NCI-H446 treated with DMSO at 0.1 percent for 48 hours (cell line): ENCODE measurements around the gene ACRBP.

ENCODE experiments used
- DNase-seq: peaks from one replicate; lab custom pipeline; 2025; lab: John Stamatoyannopoulos, UW

Gene ACRBP

GRCh38 chr12:6647083-6647604 is at the start of gene ACRBP:
Gene ACRBP, minus strand, starts transcription at chr12:6647432. Its CDS starts 66 bp downstream, at chr12:6647366.
- no peak for DNase-seq

DNA sequence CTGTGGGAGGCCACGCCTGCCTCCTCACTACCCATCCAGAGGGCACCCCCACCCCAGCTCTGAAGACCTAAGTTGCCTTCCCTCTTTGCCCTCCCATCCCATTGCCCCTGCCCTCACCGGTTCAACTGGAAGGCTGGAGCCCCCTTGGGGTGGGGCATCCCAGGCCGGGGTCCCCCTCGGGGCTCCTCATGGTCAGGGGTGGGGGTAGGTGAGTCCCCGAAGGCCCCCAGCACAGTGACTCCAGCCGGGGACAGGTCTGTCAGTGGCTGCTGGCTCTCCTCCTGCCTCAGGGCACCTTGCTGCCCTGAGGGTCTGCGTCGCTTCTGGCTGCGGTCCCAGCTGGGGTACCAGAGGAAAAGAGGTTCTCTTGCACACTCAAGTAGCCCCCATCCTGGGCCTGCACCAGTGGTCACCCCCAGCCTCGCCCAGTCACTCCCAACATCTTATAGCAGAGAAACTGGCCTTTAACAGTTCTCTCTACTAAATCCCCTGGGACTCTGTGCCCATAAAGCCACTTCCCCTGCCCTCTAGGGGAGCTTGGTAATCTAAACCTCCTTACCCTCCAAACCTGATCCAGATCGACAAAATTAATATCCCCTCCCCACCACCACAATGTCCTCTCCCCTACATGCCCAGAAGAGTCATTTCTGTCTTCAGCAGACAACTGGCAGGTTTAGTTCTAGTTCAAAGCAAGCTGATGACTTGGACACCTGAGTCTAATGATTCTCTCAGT is 48.2 kb upstream of the ACRBP start:
- DNase-seq, result no peak

- no peak for DNase-seq
Measured at GRCh38 chr12:6694701-6695100, 47.5 kb upstream of the ACRBP start.

GRCh38 chr12:6693832-6694355 is 46.7 kb upstream of the ACRBP start:
- DNase-seq, result no peak

- DNase-seq, result no peak
Measured at GRCh38 chr12:6692888-6693287, 45.7 kb upstream of the ACRBP start.

DNA sequence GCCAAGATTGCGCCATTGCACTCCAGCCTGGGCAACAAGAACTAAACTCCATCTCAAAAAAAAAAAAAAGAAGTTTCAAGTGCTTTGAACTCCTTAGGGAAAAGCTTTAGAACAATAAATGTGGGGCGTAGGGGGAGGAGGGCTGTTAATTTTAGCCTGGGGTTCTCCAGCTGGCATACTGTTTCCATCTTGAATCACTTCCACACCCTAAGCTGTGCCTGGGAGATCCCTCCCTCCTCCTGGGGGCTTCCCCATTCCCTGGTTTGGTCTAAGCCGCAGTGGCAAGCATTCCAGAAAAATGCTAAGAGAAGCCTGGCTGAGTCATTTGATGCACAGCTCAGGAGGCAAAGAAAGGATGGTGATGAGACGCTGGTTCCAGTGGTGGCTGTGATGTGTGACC is 44.2 kb upstream of the ACRBP start:
- no peak for DNase-seq

- DNase-seq, result peak; percentile 99
Measured at GRCh38 chr12:6688999-6689882, 42.0 kb upstream of the ACRBP start, which contains the start of gene ZNF384. Gene ZNF384, minus strand, starts transcription at chr12:6689375. Its CDS starts 9,855 bp downstream, at chr12:6679520.

DNA sequence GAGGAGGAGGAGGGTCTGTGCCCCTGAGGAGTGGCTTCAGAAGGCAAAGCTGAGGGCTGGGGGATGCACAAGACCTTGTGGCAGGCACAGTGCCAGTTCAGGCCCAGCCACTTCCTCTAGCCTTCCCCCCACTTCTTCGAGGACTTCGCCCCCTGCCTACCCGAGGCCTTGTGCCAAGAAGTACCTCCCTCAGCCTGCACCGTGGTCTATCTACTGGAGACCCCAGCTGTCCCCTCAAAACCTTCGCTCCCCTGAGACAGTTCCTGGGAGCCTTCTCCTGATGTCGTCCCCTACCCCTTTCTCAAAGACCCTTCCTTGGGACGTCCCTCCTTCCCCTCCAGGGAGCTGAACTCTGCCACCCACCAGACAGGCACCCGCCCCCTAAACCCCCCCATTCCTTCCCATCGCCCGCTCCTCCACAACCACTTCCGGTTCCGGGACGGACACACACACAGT is 41.3 kb upstream of the ACRBP start:
- DNase-seq, result peak; percentile 34

GRCh38 chr12:6685814-6686213 is 38.6 kb upstream of the ACRBP start:
- no peak for DNase-seq

- peak; percentile 8 for DNase-seq
Measured at GRCh38 chr12:6684609-6685008, 37.4 kb upstream of the ACRBP start.

GRCh38 chr12:6676962-6677361 is 29.7 kb upstream of the ACRBP start:
- DNase-seq, result no peak

- no peak for DNase-seq
Measured at GRCh38 chr12:6672143-6672542, 24.9 kb upstream of the ACRBP start.

DNA sequence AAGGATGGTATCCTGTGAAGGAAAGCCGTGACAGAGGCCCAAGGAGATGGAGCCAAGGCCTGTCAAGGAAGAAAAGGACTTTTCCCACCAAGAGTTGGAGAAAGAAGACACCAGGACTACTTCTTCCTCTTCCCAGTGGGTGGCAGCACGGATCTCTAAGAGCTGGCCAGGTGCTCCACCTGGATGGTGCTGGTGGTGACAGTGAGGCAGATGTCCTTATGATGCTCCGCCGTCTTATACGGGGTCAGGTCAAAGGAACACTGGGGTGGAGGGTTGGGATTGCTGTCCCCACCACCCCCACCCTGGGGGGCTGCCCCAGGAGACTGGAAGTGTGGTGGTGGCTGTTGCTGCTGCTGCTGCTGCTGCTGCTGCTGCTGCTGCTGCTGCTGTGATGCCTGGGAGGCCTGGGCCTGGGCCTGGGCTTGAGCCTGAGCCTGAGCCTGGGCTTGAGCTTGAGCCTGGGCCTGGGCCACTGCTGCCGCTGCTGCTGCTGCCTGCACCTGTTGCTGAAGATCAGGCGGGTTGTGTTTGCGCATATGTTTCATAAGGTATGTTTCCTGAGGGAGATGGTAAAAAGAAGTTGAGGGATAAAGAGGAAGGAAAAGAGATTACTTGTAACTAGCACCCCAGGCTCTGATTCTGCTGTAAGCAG is 20.5 kb upstream of the ACRBP start:
- no peak for DNase-seq

GRCh38 chr12:6666211-6666610 is 19.0 kb upstream of the ACRBP start:
- no peak for DNase-seq

- no peak for DNase-seq
Measured at GRCh38 chr12:6664902-6665301, 17.7 kb upstream of the ACRBP start.

- DNase-seq, result peak; percentile 99
Measured at GRCh38 chr12:6662906-6663742, 15.9 kb upstream of the ACRBP start, which contains the start of gene ING4. Gene ING4, minus strand, starts transcription at chr12:6663119. Its CDS starts 18 bp downstream, at chr12:6663101.

GRCh38 chr12:6662602-6662905 is 15.3 kb upstream of the ACRBP start:
- DNase-seq, result no peak

DNA sequence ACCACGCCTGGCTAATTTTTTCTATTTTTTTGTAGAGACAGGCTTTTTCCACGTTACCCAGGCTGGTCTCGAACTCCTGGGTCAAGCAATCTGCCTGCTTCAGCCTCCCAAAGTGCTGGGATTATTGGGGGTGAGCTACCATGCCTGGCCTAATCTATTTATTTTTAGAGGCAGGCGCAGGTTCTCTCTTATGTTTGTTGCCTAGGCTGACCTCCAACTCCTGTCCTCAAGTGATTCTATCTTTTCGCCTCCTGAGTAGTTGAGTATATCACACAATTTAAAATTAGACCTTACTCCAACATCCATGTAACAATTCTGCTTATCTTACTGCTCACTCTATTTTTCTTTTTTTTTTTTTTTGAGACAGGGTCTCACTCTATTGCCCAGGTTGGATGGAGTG is 6.8 kb upstream of the ACRBP start:
- DNase-seq, result no peak

DNA sequence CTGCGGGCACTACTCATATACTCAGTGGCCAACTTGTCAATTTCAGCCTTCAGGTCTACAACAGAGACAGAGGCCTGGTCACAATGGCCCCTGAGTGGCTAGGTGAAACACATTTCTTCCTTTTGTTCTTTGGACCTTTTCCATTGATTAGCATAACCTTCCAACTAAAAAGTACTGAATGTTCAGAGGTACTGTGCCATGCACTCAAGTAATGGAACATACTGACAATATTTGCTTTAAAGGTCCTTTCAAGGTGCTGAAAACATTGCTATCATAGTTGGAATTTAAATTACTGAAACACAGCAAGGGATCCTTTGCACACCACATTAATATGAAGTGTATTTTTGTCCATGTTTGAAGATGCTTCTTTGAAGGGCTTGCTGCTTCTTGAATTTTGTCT is 6.1 kb upstream of the ACRBP start:
- DNase-seq, result no peak

DNA sequence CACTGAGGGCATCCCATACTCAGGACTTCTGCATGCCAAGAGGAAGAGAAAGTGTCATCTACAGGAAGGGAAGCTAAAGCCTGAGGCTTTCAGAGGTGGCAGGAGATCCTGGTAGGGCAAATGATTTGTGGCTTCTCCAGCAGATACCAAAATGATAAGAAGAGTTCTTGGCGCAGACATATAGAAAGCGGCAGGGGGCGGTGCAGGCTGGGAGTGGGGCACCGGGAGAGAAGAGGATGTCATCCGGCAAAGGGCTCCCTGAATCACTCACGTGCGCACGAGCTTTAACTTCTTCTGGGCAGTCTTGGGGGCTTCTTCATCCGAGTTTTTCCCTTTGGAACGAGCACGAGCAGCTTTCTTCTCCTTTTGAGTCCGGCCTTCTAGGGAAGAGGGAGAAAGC is 5.2 kb upstream of the ACRBP start:
- DNase-seq, result no peak

DNA sequence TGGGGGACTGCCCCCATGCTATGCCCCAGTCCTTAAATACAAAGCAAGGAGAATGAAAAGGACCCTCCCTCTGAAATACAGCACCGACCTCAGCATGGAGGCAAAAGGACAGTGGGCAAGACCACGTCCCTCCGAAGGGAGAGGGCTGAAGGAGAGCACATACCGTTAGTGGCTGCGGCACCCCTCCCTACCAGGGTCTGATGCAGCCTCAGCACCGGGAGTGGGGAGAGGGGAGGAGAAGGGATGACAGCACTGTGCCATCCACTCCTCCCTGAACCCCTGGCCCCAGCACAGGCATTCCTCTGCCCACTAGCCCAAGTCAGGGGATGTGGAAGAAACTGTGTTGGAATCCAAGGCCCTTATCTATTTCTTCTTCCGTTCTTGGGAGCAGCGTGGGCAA is 3.6 kb upstream of the ACRBP start:
- DNase-seq, result no peak
